K562 (cell line): ENCODE measurements around the gene BCAN. TPM values are rescaled to one million over a fixed set of nuclear protein-coding genes. Genes with fewer than 3 reads are reported as not detected.

Experiments
- ARID2 ChIP-seq: fragments of 450-650 bp; IDR thresholded peaks from 2 replicates; pipeline ENCODE4 v1.6.1; 2017; ENCODE audit warnings: antibody characterized with exemption, mild to moderate bottlenecking
- BCOR ChIP-seq: fragments of 450-650 bp; IDR thresholded peaks from 2 replicates; pipeline ENCODE4 v1.6.1; 2016
- BRD9 ChIP-seq: fragments of 450-650 bp; IDR thresholded peaks from 2 replicates; pipeline ENCODE4 v1.6.1; 2018; ENCODE audit warnings: low read depth; ENCODE audit not compliant: partially characterized antibody
- DMBX1 ChIP-seq: fragments of 250-450 bp; sonication (Bioruptor Pico); IDR thresholded peaks from 2 replicates; pipeline ENCODE4 v1.8.0; 2022; ENCODE audit warnings: inconsistent platforms, mild to moderate bottlenecking, moderate library complexity, borderline replicate concordance
- E2F6 ChIP-seq, 2 experiments: IDR thresholded peaks; 2 replicates each; pipeline ENCODE4 v1.6.1; 2011; ENCODE audit warnings: borderline replicate concordance in 1 of 2, control low read depth in 1 of 2, low read depth in 1 of 2, low read length in 1 of 2, mild to moderate bottlenecking in 1 of 2, mixed read lengths in 1 of 2, moderate library complexity in 1 of 2; ENCODE audit not compliant: insufficient read depth in 1 of 2, insufficient read length in 1 of 2, poor library complexity in 1 of 2, severe bottlenecking in 1 of 2; ENCODE audit errors: extremely low read depth in 1 of 2
- HDGF ChIP-seq: fragments of 450-650 bp; IDR thresholded peaks from 2 replicates; pipeline ENCODE4 v1.6.1; 2016
- TRIM28 ChIP-seq: fragments of 450-650 bp; IDR thresholded peaks from 2 replicates; pipeline ENCODE4 v1.6.1; 2017
- ZBTB40 ChIP-seq, 2 experiments: fragments of 450-650 bp in 1 of 2; sonication (generic) in 1 of 2; formaldehyde crosslinking in 1 of 2; IDR thresholded peaks; 2 replicates each; pipeline versions ENCODE4 v1.7.1 to v1.9.0; 2016 to 2022; ENCODE audit warnings: inconsistent platforms in 1 of 2, mild to moderate bottlenecking in 1 of 2, missing genetic modification reagents in 1 of 2
- ZBTB7A ChIP-seq: IDR thresholded peaks from 2 replicates; pipeline ENCODE4 v1.6.1; 2011; ENCODE audit warnings: low read depth, mild to moderate bottlenecking, low read length, moderate library complexity, borderline replicate concordance; ENCODE audit not compliant: control insufficient read depth
- ZC3H11A ChIP-seq: IDR thresholded peaks from 2 replicates; pipeline ENCODE4 v1.6.1; 2012; ENCODE audit warnings: low read depth, low read length, improper control_type of control experiment
- ZKSCAN3 ChIP-seq: fragments of 250-450 bp; sonication (Bioruptor Pico); IDR thresholded peaks from 2 replicates; pipeline ENCODE4 v1.4.0; 2020
- ZNF282 ChIP-seq: sonication (generic); formaldehyde crosslinking; IDR thresholded peaks from 2 replicates; pipeline ENCODE4 v1.8.1; 2023; ENCODE audit warnings: missing genetic modification reagents
- ZNF311 ChIP-seq: fragments of 250-450 bp; sonication (Bioruptor Pico); IDR thresholded peaks from 2 replicates; pipeline ENCODE4 v1.4.0; 2020; ENCODE audit warnings: mild to moderate bottlenecking, moderate library complexity
- ZNF561 ChIP-seq: fragments of 450-650 bp; formaldehyde crosslinking; conservative IDR thresholded peaks from 2 replicates; pipeline ENCODE4 v1.4.0; 2020; ENCODE audit warnings: mild to moderate bottlenecking, moderate library complexity
- ZSCAN32 ChIP-seq: fragments of 450-650 bp; formaldehyde crosslinking; IDR thresholded peaks from 2 replicates; pipeline ENCODE4 v1.4.0; 2020; ENCODE audit warnings: mild to moderate bottlenecking, moderate library complexity
- polyA plus RNA-seq, 8 experiments: library from polyadenylated mRNA; depleted of rRNA in 4 of 8; stranded (reverse) in 5 of 8; unstranded in 3 of 8; fragments of >200 nt; fragmentation: Nextera tagmentation in 2 of 8; fragmentation: Illumina TruSeq in 1 of 8; extraction: Ambion mirVana in 2 of 8; extraction: Trizol in 1 of 8; gene quantifications; 2 replicates each; pipeline versions ENCODE4 v1.2.1 to v1.2.3, GENCODE V29; 2011 to 2014; ENCODE audit warnings: inconsistent platforms in 1 of 8, missing spikeins in 1 of 8
- total RNA-seq, 7 experiments: library from RNA; depleted of rRNA in 6 of 7; stranded (reverse); fragments of >200 nt in 6 of 7; fragmentation: Illumina TruSeq in 2 of 7; extraction: Trizol in 2 of 7; gene quantifications; 2 replicates each; pipeline versions ENCODE4 v1.2.1 to v1.2.3, GENCODE V29; 2011 to 2021; ENCODE audit warnings: low replicate concordance in 1 of 7
- TF ChIP-seq, protein P1 (sequence below): fragments of 450-650 bp; IDR thresholded peaks from 2 replicates; pipeline ENCODE4 v1.6.1; 2016; ENCODE audit warnings: antibody characterized with exemption

Gene BCAN
- total and polyA plus RNA-seq, 9 of the 15 experiments (the other 6 are each of a cell fraction or from before 2014, with no cell fraction given), result 0.04 to 0.33 (median 0.14) TPM; not detected in 5

GRCh38 chr1:156656806-156657740 is 15.2 kb downstream of the BCAN start (continued):
- TF ChIP-seq TRIM28, result no peak
- no peak for TF ChIP-seq ZNF561
- no peak for TF ChIP-seq ZBTB40 (IDR thresholded peaks at IDR 0.05)
- TF ChIP-seq ZBTB40 (CRISPR knock-in tag; IDR thresholded peaks at IDR 0.05), result no peak
- no peak for TF ChIP-seq ZKSCAN3
- TF ChIP-seq E2F6 (IDR thresholded peaks at IDR 0.05; ENCODE audit: borderline replicate concordance in 1 of 2, extremely low read depth in 1 of 2, insufficient read depth in 1 of 2, insufficient read length in 1 of 2, low read depth in 1 of 2, low read length in 1 of 2, poor library complexity in 1 of 2, severe bottlenecking in 1 of 2), result no peak
- peak; percentile 50; the same call in 1 of the 2 replicates for TF ChIP-seq ZBTB7A
- no peak for TF ChIP-seq BCOR
- TF ChIP-seq ZC3H11A, result no peak
- no peak for TF ChIP-seq BRD9
- TF ChIP-seq HDGF, result no peak
- TF ChIP-seq DMBX1, result no peak
- TF ChIP-seq, protein P1, sequence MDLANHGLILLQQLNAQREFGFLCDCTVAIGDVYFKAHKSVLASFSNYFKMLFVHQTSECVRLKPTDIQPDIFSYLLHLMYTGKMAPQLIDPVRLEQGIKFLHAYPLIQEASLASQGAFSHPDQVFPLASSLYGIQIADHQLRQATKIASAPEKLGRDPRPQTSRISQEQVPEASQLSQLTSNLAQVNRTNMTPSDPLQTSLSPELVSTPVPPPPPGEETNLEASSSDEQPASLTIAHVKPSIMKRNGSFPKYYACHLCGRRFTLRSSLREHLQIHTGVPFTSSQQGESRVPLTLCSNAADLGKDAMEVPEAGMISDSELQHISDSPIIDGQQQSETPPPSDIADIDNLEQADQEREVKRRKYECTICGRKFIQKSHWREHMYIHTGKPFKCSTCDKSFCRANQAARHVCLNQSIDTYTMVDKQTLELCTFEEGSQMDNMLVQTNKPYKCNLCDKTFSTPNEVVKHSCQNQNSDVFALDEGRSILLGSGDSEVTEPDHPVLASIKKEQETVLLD, result no peak
- TF ChIP-seq ARID2, result no peak; the same call in 1 of the 2 replicates
- no peak for TF ChIP-seq ZNF311 (CRISPR knock-in tag)
- no peak for TF ChIP-seq ZSCAN32 (CRISPR knock-in tag)
- no peak for TF ChIP-seq ZNF282
